ENCODE measurements around the gene CDPF1.

DNA sequence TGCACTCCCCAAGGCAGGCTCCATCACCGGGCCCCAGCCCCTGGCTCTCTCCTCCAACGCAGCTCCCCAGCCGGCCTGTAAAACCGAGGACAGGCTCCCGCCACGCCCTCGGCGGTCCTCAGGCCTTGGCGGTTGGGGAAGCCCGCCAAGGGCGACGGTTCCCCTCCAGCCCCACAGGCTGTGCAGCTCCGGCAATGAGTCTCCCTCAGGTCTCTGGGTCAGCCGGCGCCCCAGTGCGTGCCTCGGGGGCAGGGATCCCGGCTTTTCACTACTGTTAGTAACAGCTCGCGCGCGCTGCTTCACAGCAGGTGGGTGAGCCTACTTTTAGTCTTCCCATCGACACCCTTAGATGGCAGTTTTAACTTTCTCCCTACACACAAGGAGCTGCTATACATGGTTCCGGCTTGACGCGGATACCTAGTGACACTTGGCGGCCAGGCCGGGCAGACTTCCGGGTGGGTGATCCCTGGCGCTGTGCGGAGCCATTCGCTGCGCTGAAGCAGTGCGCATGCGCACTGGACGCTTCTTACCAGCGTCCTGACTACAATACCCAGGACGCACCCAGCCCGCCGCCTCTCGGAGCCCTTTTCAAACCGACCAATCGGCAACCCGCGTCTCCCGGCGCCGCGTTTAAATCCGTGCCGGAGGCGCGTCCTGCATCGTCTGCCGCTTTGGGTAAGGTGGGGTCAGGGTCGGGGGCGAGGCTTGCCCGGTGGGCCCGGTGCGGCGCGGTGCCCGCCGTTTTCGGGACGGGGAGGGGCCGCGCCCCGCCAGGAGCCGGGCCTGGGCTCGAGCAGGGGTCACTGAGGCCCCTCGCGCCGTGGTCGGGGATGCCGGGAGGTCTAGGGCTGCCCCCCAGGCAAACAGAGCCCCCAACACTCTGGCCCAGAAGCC is 46.4 kb upstream of the CDPF1 start, which contains the start of gene GTSE1:
- TF ChIP-seq CTCF (IDR thresholded peaks at IDR 0.05) = peak in 3 of 6 experiments; percentile 10 to 59 (median 17)
- peak in 3 of 4 donors; percentile 39 to 69 (median 62) for TF ChIP-seq POLR2A (IDR thresholded peaks at IDR 0.05)

Measured in esophagus squamous epithelium (tissue), 4 donors.